K562 (cell line): ENCODE results near the gene KLHDC7A. TPM values are rescaled to one million over a fixed set of nuclear protein-coding genes. Genes with fewer than 3 reads are reported as not detected.

Experiments used
- ATAC-seq: fragments of 200-7000 bp; cut with Tn5 transposase; 3 replicates; pipeline ENCODE4 v1.9.1; 2020; ENCODE audit warnings: moderate library complexity
- BruUV-seq: library from RNA; stranded (reverse); fragments of 400-500 nt; replicated peaks from 2 replicates; lab custom pipeline; 2021; lab: Mats Ljungman, UMichigan
- CTCF ChIA-PET: fragments of 300-600 bp; formaldehyde crosslinking; extraction: SDS; loops from one replicate; lab custom pipeline; 2021; ENCODE audit warnings: low intra/inter-chr PET ratio; lab: Yijun Ruan, JAX
- POLR2A ChIA-PET: fragments of 300-600, 350-650 bp; sonication (Branson Sonifier 250); formaldehyde crosslinking; extraction: SDS; loops from one replicate; lab custom pipeline; 2021; ENCODE audit warnings: antibody characterized with exemption, inconsistent platforms; lab: Yijun Ruan, JAX
- DNase-seq, 4 experiments: peaks; one replicate each; pipeline versions ENCODE4 v3.0.0 to v3.0.0-alpha.2; 2011 to 2018; ENCODE audit warnings: low spot score in 3 of 4, mixed read lengths in 3 of 4; ENCODE audit errors: extremely low read depth in 1 of 4
- FAIRE-seq: peaks from 2 replicates; lab custom pipeline; 2011; peaks lifted over from hg19 to GRCh38; lab: Jason Lieb, UNC
- H2AFZ ChIP-seq: 2 replicates; pipeline ENCODE4 v1.6.0; 2011; ENCODE audit warnings: low read depth, low read length, control low read depth, inconsistent platforms
- H3K27ac ChIP-seq: fragments of 200-600 bp; 3 replicates; pipeline ENCODE4 v1.8.0; 2011; ENCODE audit warnings: low read depth, mild to moderate bottlenecking, control low read depth, inconsistent platforms, low read length, moderate library complexity, mixed read lengths; ENCODE audit errors: extremely low read depth
- H3K27me3 ChIP-seq, 2 experiments: fragments of 300-600 bp in 1 of 2; 2 replicates in 1 of 2; 3 replicates in 1 of 2; pipeline versions ENCODE4 v1.6.0 to v1.8.0; 2011; ENCODE audit warnings: inconsistent platforms in 2 of 2, low read length in 2 of 2, mild to moderate bottlenecking in 1 of 2, mixed read lengths in 1 of 2, moderate library complexity in 1 of 2; ENCODE audit not compliant: control insufficient read depth in 2 of 2, insufficient read depth in 2 of 2
- H3K36me3 ChIP-seq: fragments of 300-600 bp; 3 replicates; pipeline ENCODE4 v1.8.0; 2011; ENCODE audit warnings: mild to moderate bottlenecking, low read length, inconsistent platforms; ENCODE audit not compliant: control insufficient read depth, insufficient read depth
- H3K4me1 ChIP-seq, 2 experiments: fragments of 200-600 bp in 1 of 2; replicated peaks in 1 of 2; 2 replicates in 1 of 2; 3 replicates in 1 of 2; pipeline versions ENCODE4 v1.5.1 to v1.8.0; 2011; ENCODE audit warnings: inconsistent platforms in 2 of 2, low read length in 2 of 2, mild to moderate bottlenecking in 1 of 2, mixed read lengths in 1 of 2, moderate library complexity in 1 of 2; ENCODE audit not compliant: control insufficient read depth in 2 of 2, insufficient read depth in 2 of 2
- H3K4me2 ChIP-seq: 2 replicates; pipeline ENCODE4 v1.6.1; 2011; ENCODE audit warnings: low read length, control low read depth, inconsistent platforms, mixed read lengths; ENCODE audit not compliant: insufficient read depth
- H3K4me3 ChIP-seq: fragments of 200-600 bp; sonication (generic), shearing (Covaris generic); 2 replicates; pipeline ENCODE4 v1.5.1; 2016; ENCODE audit warnings: control low read depth, inconsistent platforms
- H3K79me2 ChIP-seq: fragments of 200-600 bp; 3 replicates; pipeline ENCODE4 v1.8.0; 2011; ENCODE audit warnings: low read length, inconsistent platforms; ENCODE audit not compliant: control insufficient read depth, insufficient read depth
- H3K9ac ChIP-seq, 2 experiments: 2 replicates each; pipeline versions ENCODE4 v1.6.0 to v1.6.1; 2011; ENCODE audit warnings: low read depth in 2 of 2, low read length in 2 of 2, control low read depth in 1 of 2, inconsistent platforms in 1 of 2, mild to moderate bottlenecking in 1 of 2, mixed read lengths in 1 of 2; ENCODE audit not compliant: insufficient read depth in 1 of 2
- H3K9me1 ChIP-seq: one replicate; pipeline ENCODE4 v1.6.0; 2011; ENCODE audit warnings: inconsistent platforms, mild to moderate bottlenecking, low read length, moderate library complexity; ENCODE audit not compliant: control insufficient read depth, insufficient read depth
- H3K9me3 ChIP-seq: replicated peaks from 2 replicates; pipeline ENCODE4 v1.5.1; 2011; ENCODE audit warnings: low read depth, low read length, inconsistent platforms; ENCODE audit not compliant: control insufficient read depth, insufficient read depth
- H4K20me1 ChIP-seq: replicated peaks from 2 replicates; pipeline ENCODE4 v1.6.1; 2011; ENCODE audit warnings: low read length, inconsistent platforms, mixed read lengths; ENCODE audit not compliant: control insufficient read depth, insufficient read depth
- CHCHD3 ChIP-seq: fragments of 250-450 bp; sonication (Bioruptor Pico); IDR thresholded peaks from 2 replicates; pipeline ENCODE4 v2.1.2; 2022; ENCODE audit warnings: mild to moderate bottlenecking
- ELF2 ChIP-seq: fragments of 250-450 bp; sonication (Bioruptor Pico); IDR thresholded peaks from 2 replicates; pipeline ENCODE4 v1.5.0; 2021; ENCODE audit warnings: mild to moderate bottlenecking
- ETS2 ChIP-seq: IDR thresholded peaks from 2 replicates; pipeline ENCODE4 v1.6.1; 2016; ENCODE audit warnings: borderline replicate concordance, missing genetic modification characterization, mild to moderate bottlenecking, moderate library complexity, missing compliant biosample characterization; ENCODE audit not compliant: poor library complexity, severe bottlenecking
- MCM7 ChIP-seq, 2 experiments: fragments of 450-650 bp; IDR thresholded peaks; 2 replicates each; pipeline ENCODE4 v1.6.1; 2016 to 2018
- SAFB ChIP-seq: fragments of 200-400 bp; formaldehyde crosslinking; IDR thresholded peaks from 2 replicates; pipeline ENCODE4 v1.6.1; 2017; ENCODE audit warnings: low read depth, low read length, borderline replicate concordance
- SREBF2 ChIP-seq: sonication (generic); formaldehyde crosslinking; IDR thresholded peaks from 2 replicates; pipeline ENCODE4 v1.4.0; 2020; ENCODE audit warnings: mild to moderate bottlenecking, missing genetic modification reagents
- WGBS: fragments of 100-300 bp; shearing (Covaris generic); methylation state at CpG from one replicate; pipeline ENCODE4 v1.1.6; 2016; ENCODE audit warnings: low coverage, mixed read lengths; ENCODE audit not compliant: insufficient coverage; ENCODE audit errors: missing lambda C conversion rate; 5-methylcytosine and 5-hydroxymethylcytosine counted together
- in situ Hi-C: fragments of 300-500 bp; cut with MboI; formaldehyde crosslinking; loops from 4 replicates; pipeline ENCODE4 v1.15.0; 2018; ENCODE audit warnings: inconsistent platforms, mixed read lengths
- intact Hi-C: fragments of 100-400 bp; cut with micrococcal nuclease; formaldehyde crosslinking; loops from 2 replicates; pipeline ENCODE4 v1.14.2; 2022
- polyA plus RNA-seq, 8 experiments: library from polyadenylated mRNA; depleted of rRNA in 4 of 8; stranded (reverse) in 5 of 8; unstranded in 3 of 8; fragments of >200 nt; fragmentation: Nextera tagmentation in 2 of 8; fragmentation: Illumina TruSeq in 1 of 8; extraction: Ambion mirVana in 2 of 8; extraction: Trizol in 1 of 8; gene quantifications; 2 replicates each; pipeline versions ENCODE4 v1.2.1 to v1.2.3, GENCODE V29; 2011 to 2014; ENCODE audit warnings: inconsistent platforms in 1 of 8, missing spikeins in 1 of 8
- total RNA-seq, 7 experiments: library from RNA; depleted of rRNA in 6 of 7; stranded (reverse); fragments of >200 nt in 6 of 7; fragmentation: Illumina TruSeq in 2 of 7; extraction: Trizol in 2 of 7; gene quantifications; 2 replicates each; pipeline versions ENCODE4 v1.2.1 to v1.2.3, GENCODE V29; 2011 to 2021; ENCODE audit warnings: low replicate concordance in 1 of 7
- TF ChIP-seq, protein P1 (sequence below): fragments of 250-450 bp; sonication (Bioruptor Pico); IDR thresholded peaks from 2 replicates; pipeline ENCODE4 v1.4.0; 2020; ENCODE audit warnings: mild to moderate bottlenecking

Gene KLHDC7A
- total and polyA plus RNA-seq, 9 of the 15 experiments (the other 6 are each of a cell fraction or from before 2014, with no cell fraction given): 0.01 to 0.02 (median 0.01) TPM; not detected in 6

GRCh38 chr1:18464665-18465050, 16.1 kb upstream of the KLHDC7A start:
- intact Hi-C loops: no loop called here
- CTCF ChIA-PET: no interaction called here
- no peak for ATAC-seq
- Histone ChIP-seq H3K9me3 (no peaks in the 10 kb centered on the region), H2AFZ (no peak overlapping the region), H3K4me2 (no peak overlapping the region)
- TF ChIP-seq ELF2 (CRISPR knock-in tag): no peak
- no peak for TF ChIP-seq SAFB
- no peak for TF ChIP-seq MCM7 (IDR thresholded peaks at IDR 0.05)
- TF ChIP-seq, protein P1, sequence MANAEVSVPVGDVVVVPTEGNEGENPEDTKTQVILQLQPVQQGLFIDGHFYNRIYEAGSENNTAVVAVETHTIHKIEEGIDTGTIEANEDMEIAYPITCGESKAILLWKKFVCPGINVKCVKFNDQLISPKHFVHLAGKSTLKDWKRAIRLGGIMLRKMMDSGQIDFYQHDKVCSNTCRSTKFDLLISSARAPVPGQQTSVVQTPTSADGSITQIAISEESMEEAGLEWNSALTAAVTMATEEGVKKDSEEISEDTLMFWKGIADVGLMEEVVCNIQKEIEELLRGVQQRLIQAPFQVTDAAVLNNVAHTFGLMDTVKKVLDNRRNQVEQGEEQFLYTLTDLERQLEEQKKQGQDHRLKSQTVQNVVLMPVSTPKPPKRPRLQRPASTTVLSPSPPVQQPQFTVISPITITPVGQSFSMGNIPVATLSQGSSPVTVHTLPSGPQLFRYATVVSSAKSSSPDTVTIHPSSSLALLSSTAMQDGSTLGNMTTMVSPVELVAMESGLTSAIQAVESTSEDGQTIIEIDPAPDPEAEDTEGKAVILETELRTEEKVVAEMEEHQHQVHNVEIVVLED: no peak
- TF ChIP-seq SREBF2 (CRISPR knock-in tag): no peak
- TF ChIP-seq ETS2: no peak
- TF ChIP-seq CHCHD3 (CRISPR knock-in tag): no peak
- TF ChIP-seq, all 486 proteins: peak for 0
- H3K27me3 ChIP-seq: peaks cover 0 to 16% of the 10 kb centered on the region in 2 experiments; a peak in 3 of 5 replicates
- BruUV-seq: no TSS peak
- in situ Hi-C loops: no loop called here
- no peaks in the 10 kb centered on the region; a peak in 2 of 5 replicates for H3K4me1 ChIP-seq
- H3K9ac ChIP-seq: no peak overlapping the region
- no peak overlapping the region for H3K27ac ChIP-seq
- no peaks in the 10 kb centered on the region for H3K9me1 ChIP-seq
- no peak for FAIRE-seq
- H4K20me1 ChIP-seq: no peaks in the 10 kb centered on the region
- no peak for DNase-seq
- no peaks in the 10 kb centered on the region for H3K79me2 ChIP-seq
- POLR2A ChIA-PET: no interaction called here
- no peak overlapping the region for H3K4me3 ChIP-seq
- WGBS: 25% methylated on average over 8 of the region's 8 CpGs
- no peaks in the 10 kb centered on the region for H3K36me3 ChIP-seq
